Liver (tissue), 9 donors: Measurements from ENCODE around the gene GDF10. TPM values are rescaled to one million over a fixed set of nuclear protein-coding genes. Genes with fewer than 3 reads are reported as not detected.

ENCODE experiments used
- DNase-seq: peaks from one replicate; pipeline ENCODE4 v3.0.0-alpha.2; 2017; ENCODE audit warnings: low spot score
- H3K27ac ChIP-seq, 2 donors: one replicate each; pipeline ENCODE4 v1.7.0; 2013; ENCODE audit warnings: inconsistent platforms in 2 of 2, low read length in 2 of 2, control low read depth in 1 of 2, low read depth in 1 of 2, mild to moderate bottlenecking in 1 of 2
- H3K27me3 ChIP-seq, 4 donors: one replicate each; pipeline versions ENCODE4 v1.6.1 to v1.7.0; 2013; ENCODE audit warnings: low read length in 3 of 4, inconsistent platforms in 1 of 4, mild to moderate bottlenecking in 1 of 4, moderate library complexity in 1 of 4; ENCODE audit not compliant: control insufficient read depth in 4 of 4, insufficient read depth in 4 of 4
- H3K36me3 ChIP-seq, 4 donors: one replicate each; pipeline versions ENCODE4 v1.6.1 to v1.7.0; 2013; ENCODE audit warnings: low read length in 3 of 4, mild to moderate bottlenecking in 3 of 4, low read depth in 1 of 4, moderate library complexity in 1 of 4; ENCODE audit not compliant: control insufficient read depth in 4 of 4, insufficient read depth in 3 of 4
- H3K4me1 ChIP-seq, 4 donors: one replicate each; pipeline versions ENCODE4 v1.6.1 to v1.7.0; 2013; ENCODE audit warnings: low read length in 3 of 4, mild to moderate bottlenecking in 3 of 4, moderate library complexity in 1 of 4; ENCODE audit not compliant: control insufficient read depth in 4 of 4, insufficient read depth in 4 of 4
- H3K4me3 ChIP-seq, 3 donors: one replicate each; pipeline versions ENCODE4 v1.6.1 to v1.7.0; 2013; ENCODE audit warnings: low read length in 3 of 3, control low read depth in 1 of 3, low read depth in 1 of 3, mild to moderate bottlenecking in 1 of 3
- H3K9ac ChIP-seq, 2 donors: one replicate each; pipeline ENCODE4 v1.7.0; 2013; ENCODE audit warnings: low read length in 2 of 2, mild to moderate bottlenecking in 2 of 2, moderate library complexity in 2 of 2, control low read depth in 1 of 2, low read depth in 1 of 2
- H3K9me3 ChIP-seq, 4 donors: one replicate each; pipeline versions ENCODE4 v1.6.1 to v1.7.0; 2013; ENCODE audit warnings: low read length in 3 of 4; ENCODE audit not compliant: control insufficient read depth in 4 of 4
- ATF3 ChIP-seq: IDR thresholded peaks from 2 replicates; pipeline ENCODE4 v1.6.1; 2016; ENCODE audit warnings: antibody characterized with exemption
- EGR1 ChIP-seq, 2 donors: IDR thresholded peaks; 2 replicates each; pipeline ENCODE4 v1.6.1; 2016 to 2018; ENCODE audit warnings: antibody characterized with exemption in 2 of 2, low read depth in 2 of 2
- FOXA1 ChIP-seq: IDR thresholded peaks from 2 replicates; pipeline ENCODE4 v1.6.1; 2016; ENCODE audit warnings: antibody characterized with exemption
- GABPA ChIP-seq, 2 donors: IDR thresholded peaks in 1 of 2; conservative IDR thresholded peaks in 1 of 2; 2 replicates each; pipeline ENCODE4 v1.6.1; 2016; ENCODE audit warnings: antibody characterized with exemption in 2 of 2, mild to moderate bottlenecking in 1 of 2, moderate library complexity in 1 of 2
- HNF4A ChIP-seq, 2 donors: conservative IDR thresholded peaks; 2 replicates each; pipeline ENCODE4 v1.6.1; 2016; ENCODE audit warnings: antibody characterized with exemption in 2 of 2, mild to moderate bottlenecking in 2 of 2
- HNF4G ChIP-seq: IDR thresholded peaks from 2 replicates; pipeline ENCODE4 v1.6.1; 2016; ENCODE audit warnings: antibody characterized with exemption
- JUND ChIP-seq, 2 donors: IDR thresholded peaks; 2 replicates each; pipeline ENCODE4 v1.6.1; 2016; ENCODE audit warnings: antibody characterized with exemption in 2 of 2
- MAX ChIP-seq: IDR thresholded peaks from 2 replicates; pipeline ENCODE4 v1.6.1; 2016; ENCODE audit warnings: antibody characterized with exemption
- NR2F2 ChIP-seq: IDR thresholded peaks from 2 replicates; pipeline ENCODE4 v1.6.1; 2016; ENCODE audit warnings: antibody characterized with exemption
- RAD21 ChIP-seq, 2 donors: IDR thresholded peaks; 2 replicates each; pipeline ENCODE4 v1.6.1; 2016; ENCODE audit warnings: antibody characterized with exemption in 2 of 2, mild to moderate bottlenecking in 2 of 2
- RXRA ChIP-seq, 2 donors: IDR thresholded peaks; 2 replicates each; pipeline ENCODE4 v1.6.1; 2017 to 2018; ENCODE audit warnings: antibody characterized with exemption in 2 of 2, mild to moderate bottlenecking in 1 of 2
- SP1 ChIP-seq: IDR thresholded peaks from 2 replicates; pipeline ENCODE4 v1.6.1; 2018; ENCODE audit warnings: antibody characterized with exemption, mild to moderate bottlenecking
- TAF1 ChIP-seq: conservative IDR thresholded peaks from 2 replicates; pipeline ENCODE4 v1.6.1; 2016; ENCODE audit warnings: antibody characterized with exemption, mild to moderate bottlenecking
- YY1 ChIP-seq: IDR thresholded peaks from 2 replicates; pipeline ENCODE4 v1.6.1; 2016; ENCODE audit warnings: antibody characterized with exemption, mild to moderate bottlenecking
- ZBTB33 ChIP-seq: IDR thresholded peaks from 2 replicates; pipeline ENCODE4 v1.6.1; 2016; ENCODE audit warnings: antibody characterized with exemption
- WGBS: extraction: QIAGEN DNeasy Blood & Tissue Kit; methylation state at CpG from one replicate; pipeline ENCODE4 v1.1.7; 2013; 5-methylcytosine and 5-hydroxymethylcytosine counted together
- polyA plus RNA-seq, 2 donors: library from polyadenylated mRNA; stranded (reverse) in 1 of 2; unstranded in 1 of 2; fragments of 200-250 nt in 1 of 2; fragments of >200 nt in 1 of 2; fragmentation: Nextera tagmentation in 1 of 2; extraction: Ambion mirVana in 1 of 2; gene quantifications; one replicate each; pipeline versions ENCODE4 v1.2.1 to v1.2.3, GENCODE V29; 2013 to 2015
- total RNA-seq, 2 donors: library from RNA; depleted of rRNA; stranded (reverse); fragments of >200 nt; gene quantifications; one replicate each; pipeline ENCODE4 v1.2.3, GENCODE V29; 2014
- TF ChIP-seq, protein P1 (sequence below): IDR thresholded peaks from 2 replicates; pipeline ENCODE4 v1.6.1; 2016; ENCODE audit warnings: antibody characterized with exemption, mild to moderate bottlenecking
- TF ChIP-seq, protein P2 (sequence below): fragments of 150-350 bp; IDR thresholded peaks from 2 replicates; pipeline ENCODE4 v1.5.1; 2017; ENCODE audit warnings: improper control_type of control experiment, low read depth, low read length; ENCODE audit not compliant: missing input control
- donor health status: healthy.
- donor health status: healthy.
- donor health status: healthy.
- donor health status: healthy.
- donor health status: healthy.

GDF10 gene
- total and polyA plus RNA-seq, 4 donors: under 0.01 to 0.28 (median 0.11) TPM

DNA sequence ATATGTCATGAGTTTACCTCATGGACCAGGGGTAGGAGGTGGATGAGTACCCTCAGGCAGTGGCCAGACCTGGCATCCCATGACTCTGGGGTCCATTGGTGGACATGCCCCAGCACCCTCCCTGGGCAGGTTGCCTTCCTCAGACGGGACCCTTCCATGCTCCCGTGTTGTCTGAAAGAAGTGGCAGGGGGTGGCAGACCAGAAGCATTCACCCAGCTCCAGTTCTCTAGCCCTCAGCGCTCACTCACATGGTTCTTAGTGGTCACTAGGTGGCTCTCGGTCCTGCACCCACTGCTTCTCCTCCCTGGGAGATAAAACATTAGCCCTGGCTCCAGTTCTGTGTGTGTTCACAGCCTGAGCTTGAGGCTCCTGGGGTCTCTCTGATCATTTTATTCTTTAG, 54.2 kb downstream of the GDF10 start (continued):
- no peak for TF ChIP-seq ATF3

DNA sequence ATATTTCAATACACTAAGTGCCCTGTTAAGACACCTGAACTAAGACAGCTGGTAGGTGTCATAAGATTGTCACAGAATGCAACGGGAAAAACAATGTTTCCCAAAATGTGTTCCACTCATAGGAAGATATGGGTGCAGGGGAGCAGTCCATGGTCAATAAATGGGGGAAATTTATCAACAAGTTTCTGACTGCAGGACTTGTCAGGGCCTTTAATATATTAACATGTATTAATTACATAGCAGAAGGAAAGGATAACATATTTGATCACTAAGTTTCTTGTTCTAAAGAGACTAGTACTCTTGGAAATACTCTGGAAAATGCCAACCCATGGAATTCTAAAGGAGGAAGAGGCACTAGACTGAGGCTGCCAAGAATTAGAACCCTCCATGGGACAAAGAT, 54.9 kb downstream of the GDF10 start:
- Histone ChIP-seq H3K36me3 (no peaks in the 10 kb centered on the region), H3K9ac (no peak overlapping the region), H3K4me3 (no peak overlapping the region), H3K9me3 (no peaks in the 10 kb centered on the region), H3K4me1 (no peaks in the 10 kb centered on the region), H3K27me3 (no peaks in the 10 kb centered on the region), H3K27ac (no peak overlapping the region)
- DNase-seq: no peak
- TF ChIP-seq RXRA (IDR thresholded peaks at IDR 0.05): no peak
- TF ChIP-seq NR2F2: no peak
- no peak for TF ChIP-seq YY1
- no peak for TF ChIP-seq SP1
- TF ChIP-seq FOXA1: no peak
- no peak for TF ChIP-seq JUND (IDR thresholded peaks at IDR 0.05)
- TF ChIP-seq ATF3: no peak
- TF ChIP-seq GABPA (IDR thresholded peaks at IDR 0.05 in 1 of 2, conservative IDR thresholded peaks at IDR 0.05 in 1 of 2): no peak
- no peak for TF ChIP-seq RAD21 (IDR thresholded peaks at IDR 0.05)
- no peak for TF ChIP-seq ZBTB33
- no peak for TF ChIP-seq MAX
- no peak for TF ChIP-seq HNF4G
- no peak for TF ChIP-seq EGR1 (IDR thresholded peaks at IDR 0.05; ENCODE audit: low read depth in 2 of 2)
- 89% methylated on average over 1 of the region's 1 CpG for WGBS

- no peaks in the 10 kb centered on the region for H3K27me3 ChIP-seq
- TF ChIP-seq, protein P1, sequence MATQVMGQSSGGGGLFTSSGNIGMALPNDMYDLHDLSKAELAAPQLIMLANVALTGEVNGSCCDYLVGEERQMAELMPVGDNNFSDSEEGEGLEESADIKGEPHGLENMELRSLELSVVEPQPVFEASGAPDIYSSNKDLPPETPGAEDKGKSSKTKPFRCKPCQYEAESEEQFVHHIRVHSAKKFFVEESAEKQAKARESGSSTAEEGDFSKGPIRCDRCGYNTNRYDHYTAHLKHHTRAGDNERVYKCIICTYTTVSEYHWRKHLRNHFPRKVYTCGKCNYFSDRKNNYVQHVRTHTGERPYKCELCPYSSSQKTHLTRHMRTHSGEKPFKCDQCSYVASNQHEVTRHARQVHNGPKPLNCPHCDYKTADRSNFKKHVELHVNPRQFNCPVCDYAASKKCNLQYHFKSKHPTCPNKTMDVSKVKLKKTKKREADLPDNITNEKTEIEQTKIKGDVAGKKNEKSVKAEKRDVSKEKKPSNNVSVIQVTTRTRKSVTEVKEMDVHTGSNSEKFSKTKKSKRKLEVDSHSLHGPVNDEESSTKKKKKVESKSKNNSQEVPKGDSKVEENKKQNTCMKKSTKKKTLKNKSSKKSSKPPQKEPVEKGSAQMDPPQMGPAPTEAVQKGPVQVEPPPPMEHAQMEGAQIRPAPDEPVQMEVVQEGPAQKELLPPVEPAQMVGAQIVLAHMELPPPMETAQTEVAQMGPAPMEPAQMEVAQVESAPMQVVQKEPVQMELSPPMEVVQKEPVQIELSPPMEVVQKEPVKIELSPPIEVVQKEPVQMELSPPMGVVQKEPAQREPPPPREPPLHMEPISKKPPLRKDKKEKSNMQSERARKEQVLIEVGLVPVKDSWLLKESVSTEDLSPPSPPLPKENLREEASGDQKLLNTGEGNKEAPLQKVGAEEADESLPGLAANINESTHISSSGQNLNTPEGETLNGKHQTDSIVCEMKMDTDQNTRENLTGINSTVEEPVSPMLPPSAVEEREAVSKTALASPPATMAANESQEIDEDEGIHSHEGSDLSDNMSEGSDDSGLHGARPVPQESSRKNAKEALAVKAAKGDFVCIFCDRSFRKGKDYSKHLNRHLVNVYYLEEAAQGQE: no peak
- TF ChIP-seq ZBTB33 (no peak), TAF1 (no peak), EGR1 (IDR thresholded peaks at IDR 0.05; ENCODE audit: low read depth in 2 of 2) (no peak), FOXA1 (no peak), RXRA (IDR thresholded peaks at IDR 0.05) (no peak), YY1 (no peak), SP1 (no peak), RAD21 (IDR thresholded peaks at IDR 0.05) (no peak), HNF4G (no peak), MAX (no peak), HNF4A (conservative IDR thresholded peaks at IDR 0.05) (no peak), JUND (IDR thresholded peaks at IDR 0.05) (no peak), ATF3 (no peak)
- TF ChIP-seq, protein P2, sequence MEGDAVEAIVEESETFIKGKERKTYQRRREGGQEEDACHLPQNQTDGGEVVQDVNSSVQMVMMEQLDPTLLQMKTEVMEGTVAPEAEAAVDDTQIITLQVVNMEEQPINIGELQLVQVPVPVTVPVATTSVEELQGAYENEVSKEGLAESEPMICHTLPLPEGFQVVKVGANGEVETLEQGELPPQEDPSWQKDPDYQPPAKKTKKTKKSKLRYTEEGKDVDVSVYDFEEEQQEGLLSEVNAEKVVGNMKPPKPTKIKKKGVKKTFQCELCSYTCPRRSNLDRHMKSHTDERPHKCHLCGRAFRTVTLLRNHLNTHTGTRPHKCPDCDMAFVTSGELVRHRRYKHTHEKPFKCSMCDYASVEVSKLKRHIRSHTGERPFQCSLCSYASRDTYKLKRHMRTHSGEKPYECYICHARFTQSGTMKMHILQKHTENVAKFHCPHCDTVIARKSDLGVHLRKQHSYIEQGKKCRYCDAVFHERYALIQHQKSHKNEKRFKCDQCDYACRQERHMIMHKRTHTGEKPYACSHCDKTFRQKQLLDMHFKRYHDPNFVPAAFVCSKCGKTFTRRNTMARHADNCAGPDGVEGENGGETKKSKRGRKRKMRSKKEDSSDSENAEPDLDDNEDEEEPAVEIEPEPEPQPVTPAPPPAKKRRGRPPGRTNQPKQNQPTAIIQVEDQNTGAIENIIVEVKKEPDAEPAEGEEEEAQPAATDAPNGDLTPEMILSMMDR: no peak
- no peak for DNase-seq
- H3K4me3 ChIP-seq: no peak overlapping the region
- H3K9ac ChIP-seq: no peak overlapping the region
- H3K9me3 ChIP-seq: no peaks in the 10 kb centered on the region
- no peak overlapping the region for H3K27ac ChIP-seq
- WGBS: 81% methylated on average over 5 of the region's 5 CpGs
- no peaks in the 10 kb centered on the region for H3K4me1 ChIP-seq
- no peaks in the 10 kb centered on the region for H3K36me3 ChIP-seq
Measured at GRCh38 chr10:47356708-47357107, 56.7 kb downstream of the GDF10 start.
